Aorta (tissue), 5 donors: ENCODE measurements around the gene TBL1X. TPM values are rescaled to one million over a fixed set of nuclear protein-coding genes. Genes with fewer than 3 reads are reported as not detected.

Source experiments
- ATAC-seq: fragments of 200-7000 bp; cut with Tn5 transposase; one replicate; pipeline ENCODE4 v1.9.1; 2022; ENCODE audit warnings: moderate library complexity; ENCODE audit not compliant: low FRiP score
- DNase-seq, 2 donors: peaks; one replicate each; pipeline ENCODE4 v3.0.0-alpha.2; 2020
- H3K27ac ChIP-seq, 2 donors: one replicate each; pipeline ENCODE4 v1.5.1; 2013; ENCODE audit warnings: low read length in 2 of 2, mild to moderate bottlenecking in 2 of 2, moderate library complexity in 2 of 2, control low read depth in 1 of 2, inconsistent platforms in 1 of 2, low read depth in 1 of 2
- H3K27me3 ChIP-seq, 2 donors: one replicate each; pipeline ENCODE4 v1.6.1; 2013; ENCODE audit warnings: control low read depth in 1 of 2, low read length in 1 of 2, mild to moderate bottlenecking in 1 of 2, moderate library complexity in 1 of 2; ENCODE audit not compliant: insufficient read depth in 2 of 2, control insufficient read depth in 1 of 2
- H3K36me3 ChIP-seq, 2 donors: one replicate each; pipeline ENCODE4 v1.6.1; 2013; ENCODE audit warnings: control low read depth in 1 of 2, low read length in 1 of 2, mild to moderate bottlenecking in 1 of 2; ENCODE audit not compliant: insufficient read depth in 2 of 2, control insufficient read depth in 1 of 2
- H3K4me1 ChIP-seq, 2 donors: one replicate each; pipeline ENCODE4 v1.6.1; 2013; ENCODE audit warnings: low read length in 2 of 2, control low read depth in 1 of 2, mild to moderate bottlenecking in 1 of 2, moderate library complexity in 1 of 2; ENCODE audit not compliant: insufficient read depth in 2 of 2, control insufficient read depth in 1 of 2
- H3K4me3 ChIP-seq, 2 donors: one replicate each; pipeline ENCODE4 v1.5.1; 2013; ENCODE audit warnings: low read length in 2 of 2, control low read depth in 1 of 2, mild to moderate bottlenecking in 1 of 2
- H3K9me3 ChIP-seq: one replicate; pipeline ENCODE4 v1.6.1; 2013; ENCODE audit warnings: mild to moderate bottlenecking, low read length; ENCODE audit not compliant: control insufficient read depth
- WGBS, 2 donors: extraction: QIAGEN DNeasy Blood & Tissue Kit; methylation state at CpG; one replicate each; pipeline ENCODE4 v1.1.7; 2013; 5-methylcytosine and 5-hydroxymethylcytosine counted together
- intact Hi-C, 2 donors: fragments of 100-400 bp; cut with DNase I; formaldehyde crosslinking; loops; one replicate each; pipeline versions ENCODE4 v1.14.2 to v1.15.0; 2022
- polyA plus RNA-seq, 2 donors: library from polyadenylated mRNA; stranded (reverse); fragments of 200-250 nt; gene quantifications; one replicate each; pipeline ENCODE4 v1.2.3, GENCODE V29; 2013
- total RNA-seq, 2 donors: library from RNA; stranded (reverse); fragmentation: NEBNext Ultra II Directional; extraction: Animal tissue kit (Norgen Biotek cat#: 25700); gene quantifications; one replicate each; pipeline ENCODE4 v1.2.1, GENCODE V29; 2021
- donor health status: healthy with polysubstance abuse.
- donor health status: Bipolar disorder and iron deficiency.
- donor health status: DM: no; HTN: no; CAD: no.
- donor health status: DM: no; HTN: no; CAD: no.
- donor health status: DM: yes; HTN: yes; CAD: no.

Gene TBL1X
- total and polyA plus RNA-seq, 4 donors: 8.9 to 81.2 (median 27.5) TPM

DNA sequence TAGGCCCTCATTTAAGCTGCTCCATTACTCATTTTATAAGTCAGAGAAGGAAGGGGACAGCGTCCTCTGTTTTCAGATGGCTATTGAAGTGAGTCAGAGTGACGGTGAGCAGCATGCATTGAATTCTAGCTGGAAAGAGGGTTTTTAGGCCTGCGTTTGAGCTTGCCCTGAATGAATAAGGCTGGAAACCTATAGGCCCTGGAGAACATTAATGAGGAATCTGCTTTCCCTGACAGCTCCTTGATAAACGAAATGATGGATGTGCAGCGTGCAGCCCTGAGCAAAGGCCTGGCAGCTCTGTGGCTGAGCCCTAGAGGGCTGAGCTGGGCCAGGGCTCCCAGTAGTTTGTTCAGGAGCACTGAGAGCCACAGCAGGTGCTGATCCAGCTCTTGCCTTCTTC, 33.4 kb downstream of the TBL1X start:
- Histone ChIP-seq H3K4me3 (no peak overlapping the region), H3K36me3 (peaks cover 0 to 2% of the 10 kb centered on the region in 2 donors), H3K4me1 (no peaks in the 10 kb centered on the region), H3K27ac (no peak overlapping the region), H3K27me3 (no peaks in the 10 kb centered on the region), H3K9me3 (no peaks in the 10 kb centered on the region)
- intact Hi-C loops: no loop called here
- ATAC-seq: no peak
- no peak for DNase-seq
- WGBS, 2 donors: 58 to 65% methylated on average over 5 of the region's 5 CpGs

DNA sequence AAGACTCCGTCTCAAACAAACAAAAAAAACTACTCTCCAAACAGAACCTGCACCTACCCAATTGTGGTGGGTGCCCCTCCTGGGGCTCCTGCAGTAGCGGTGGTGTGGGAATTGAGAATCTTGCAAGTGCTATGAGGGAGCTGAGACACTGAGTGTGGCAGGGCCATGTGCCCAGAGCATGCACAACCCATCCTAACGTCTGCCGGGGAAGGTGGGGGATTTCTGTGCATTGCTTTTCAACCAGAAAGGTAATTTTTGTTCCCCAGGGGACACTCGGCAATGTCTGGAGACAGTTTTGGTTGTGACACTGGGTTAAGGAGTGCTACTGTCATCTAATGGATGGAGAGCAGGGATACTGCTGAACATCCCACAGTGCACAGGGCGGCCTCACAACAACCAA, 35.7 kb downstream of the TBL1X start:
- no peaks in the 10 kb centered on the region for H3K4me1 ChIP-seq
- intact Hi-C loops: no loop called here
- peaks cover 0 to 4% of the 10 kb centered on the region in 2 donors for H3K36me3 ChIP-seq
- DNase-seq (no peak), ATAC-seq (no peak)
- 86 to 87% methylated on average over 6 of the region's 6 CpGs for WGBS, 2 donors
- no peaks in the 10 kb centered on the region for H3K9me3 ChIP-seq
- no peak overlapping the region for H3K27ac ChIP-seq
- H3K27me3 ChIP-seq: no peaks in the 10 kb centered on the region
- no peak overlapping the region for H3K4me3 ChIP-seq

DNA sequence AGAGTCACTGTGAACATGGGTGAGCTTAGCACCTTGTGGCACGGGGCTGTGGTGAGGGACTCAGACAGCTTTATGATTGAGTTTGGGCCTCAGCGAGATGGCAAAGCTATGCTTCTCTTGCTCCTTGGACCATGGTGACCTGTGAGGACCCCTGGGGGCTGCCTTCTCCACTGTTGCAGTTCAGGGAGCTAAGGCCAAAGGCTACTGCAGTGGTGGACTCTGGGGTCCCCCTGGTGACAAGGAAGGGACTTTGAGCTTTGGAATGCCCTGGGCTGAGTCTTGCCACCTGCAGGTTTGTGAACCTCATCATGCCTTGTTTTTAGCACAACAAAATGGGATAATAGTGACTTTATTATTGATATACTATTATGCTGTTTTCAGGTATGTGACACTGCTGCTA, 36.5 kb downstream of the TBL1X start:
- ATAC-seq (no peak), DNase-seq (no peak)
- Histone ChIP-seq H3K36me3 (peaks cover 0 to 4% of the 10 kb centered on the region in 2 donors), H3K27me3 (no peaks in the 10 kb centered on the region), H3K4me1 (no peaks in the 10 kb centered on the region), H3K27ac (no peak overlapping the region), H3K9me3 (no peaks in the 10 kb centered on the region), H3K4me3 (no peak overlapping the region)
- intact Hi-C loops: no loop called here
- 72 to 84% methylated on average over 2 of the region's 2 CpGs for WGBS, 2 donors

DNA sequence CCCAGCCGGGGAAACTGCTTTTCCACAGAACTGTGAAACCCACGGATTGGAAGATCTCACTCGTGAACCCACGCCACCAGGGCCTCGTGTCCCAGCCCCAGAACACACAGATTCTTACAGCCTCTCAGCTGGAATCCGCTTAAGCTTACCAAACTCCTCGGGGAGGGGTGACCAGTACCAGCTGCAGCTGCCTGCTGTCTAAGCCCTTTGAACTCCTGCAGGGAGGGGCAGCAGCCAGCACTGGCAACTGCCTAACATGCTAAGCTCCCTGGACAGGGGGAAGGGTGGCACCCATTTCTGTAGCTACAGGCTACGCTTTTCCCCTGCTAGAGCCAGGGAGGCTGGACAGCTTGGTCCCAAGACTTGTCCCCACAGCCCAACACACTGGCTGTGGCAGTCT, 38.4 kb downstream of the TBL1X start:
- ATAC-seq (no peak), DNase-seq (no peak)
- H3K9me3 ChIP-seq: no peaks in the 10 kb centered on the region
- no peaks in the 10 kb centered on the region for H3K4me1 ChIP-seq
- intact Hi-C loops: no loop called here
- no peak overlapping the region for H3K27ac ChIP-seq
- 80 to 84% methylated on average over 8 of the region's 8 CpGs for WGBS, 2 donors
- H3K4me3 ChIP-seq: no peak overlapping the region
- peaks cover 0 to 4% of the 10 kb centered on the region in 2 donors for H3K36me3 ChIP-seq
- H3K27me3 ChIP-seq: no peaks in the 10 kb centered on the region

DNA sequence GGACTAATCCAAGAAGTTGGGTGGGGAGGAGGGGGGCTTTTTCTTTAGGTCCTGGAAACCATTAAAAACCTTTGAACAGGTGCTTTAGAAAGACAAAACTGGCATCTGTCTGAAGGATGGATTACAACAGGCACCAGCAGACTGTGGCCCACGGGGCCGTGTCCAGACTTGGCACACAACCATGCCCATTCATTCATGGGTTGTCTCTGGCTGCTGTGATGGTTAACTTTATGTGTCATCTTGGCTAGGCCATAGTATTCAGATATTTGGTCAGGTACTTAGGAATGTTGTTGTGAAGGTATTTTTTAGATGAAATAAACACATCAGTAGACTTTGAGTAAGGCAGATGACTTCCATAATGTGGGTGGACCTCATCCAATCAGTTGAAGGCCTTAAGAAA, 45.5 kb downstream of the TBL1X start:
- WGBS, 2 donors: 19 to 33% methylated on average over 2 of the region's 2 CpGs
- no peaks in the 10 kb centered on the region for H3K36me3 ChIP-seq
- H3K27ac ChIP-seq: no peak overlapping the region
- intact Hi-C loops: no loop called here
- H3K4me1 ChIP-seq: no peaks in the 10 kb centered on the region
- H3K27me3 ChIP-seq: no peaks in the 10 kb centered on the region
- no peak overlapping the region for H3K4me3 ChIP-seq
- no peaks in the 10 kb centered on the region for H3K9me3 ChIP-seq
- no peak for DNase-seq
- no peak for ATAC-seq

DNA sequence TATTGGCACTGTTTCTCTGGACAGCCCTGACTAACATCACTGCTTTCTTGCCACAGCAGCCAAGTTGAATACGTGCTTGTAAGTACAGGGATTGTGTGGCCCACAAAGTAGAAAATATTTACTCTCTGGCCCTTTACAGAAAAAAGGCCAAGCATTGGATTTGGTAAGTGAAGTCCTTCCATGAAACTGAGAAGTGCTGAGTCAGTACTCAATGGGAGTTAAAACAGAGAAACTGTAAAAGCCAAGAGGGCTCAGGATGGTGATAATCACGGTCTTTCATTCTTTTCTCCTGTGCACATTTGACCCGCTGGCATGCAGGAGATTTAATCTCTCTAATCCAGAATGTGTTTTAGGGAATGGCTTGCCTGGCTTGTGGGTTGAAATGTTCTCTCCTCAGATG, 46.1 kb downstream of the TBL1X start:
- 59 to 69% methylated on average over 3 of the region's 3 CpGs for WGBS, 2 donors
- H3K9me3 ChIP-seq: no peaks in the 10 kb centered on the region
- DNase-seq (no peak), ATAC-seq (no peak)
- no peak overlapping the region for H3K27ac ChIP-seq
- intact Hi-C loops: no loop called here
- H3K36me3 ChIP-seq: no peaks in the 10 kb centered on the region
- H3K4me3 ChIP-seq: no peak overlapping the region
- H3K27me3 ChIP-seq: no peaks in the 10 kb centered on the region
- no peaks in the 10 kb centered on the region for H3K4me1 ChIP-seq

DNA sequence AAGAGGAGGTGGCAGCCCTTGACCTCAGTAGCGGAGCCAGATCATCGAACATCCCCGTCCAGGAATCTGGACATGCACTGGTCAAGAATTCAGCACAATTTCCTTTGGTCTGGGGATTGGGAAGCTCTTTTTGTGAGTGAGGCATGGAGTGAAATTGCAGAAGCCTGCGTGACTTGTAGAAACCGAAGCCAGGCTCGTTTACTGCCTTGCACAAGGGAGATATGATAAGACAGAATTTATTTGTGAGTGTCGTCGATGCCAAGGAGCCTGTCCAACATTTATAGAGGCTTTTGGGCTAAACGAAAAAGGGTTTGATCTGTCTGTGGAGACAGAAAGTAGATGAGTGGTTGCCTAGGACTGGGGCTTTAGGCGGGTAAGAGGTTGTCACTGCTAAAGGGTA, 50.6 kb downstream of the TBL1X start:
- WGBS, 2 donors: 73 to 78% methylated on average over 10 of the region's 10 CpGs
- intact Hi-C loops: no loop called here

DNA sequence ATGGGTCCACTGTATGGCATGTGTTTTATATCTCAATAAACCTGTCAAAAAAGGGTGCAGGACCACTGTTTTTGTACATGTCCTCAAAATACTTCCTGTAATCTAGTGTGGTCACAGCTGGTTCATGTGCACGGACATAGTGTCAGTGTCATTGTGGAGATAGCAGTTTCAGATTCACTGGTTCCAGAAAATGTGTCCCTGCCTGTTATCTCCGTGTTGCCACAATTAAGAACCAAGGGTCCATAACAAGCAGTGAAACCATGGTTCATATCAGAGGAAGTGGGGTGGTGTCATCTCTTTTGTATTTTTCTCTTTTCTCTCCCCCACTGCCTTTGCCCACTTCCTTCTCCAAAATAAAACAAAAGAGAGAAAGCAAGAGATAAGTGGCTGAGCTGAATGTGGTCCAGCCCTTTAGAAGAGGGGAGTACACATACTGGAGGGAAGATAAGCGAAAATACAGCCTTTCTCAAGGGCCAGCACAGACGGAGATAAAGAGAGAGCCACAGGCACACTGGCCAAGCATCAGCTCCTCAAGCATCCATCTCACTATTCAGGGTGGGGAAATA, 51.2 kb downstream of the TBL1X start:
- Histone ChIP-seq H3K4me1 (peaks cover 0 to 1% of the 10 kb centered on the region in 2 donors), H3K9me3 (no peaks in the 10 kb centered on the region), H3K4me3 (no peak overlapping the region), H3K27ac (no peak overlapping the region), H3K27me3 (no peaks in the 10 kb centered on the region), H3K36me3 (no peaks in the 10 kb centered on the region)
- intact Hi-C loops: no loop called here
- ATAC-seq: no peak
- DNase-seq: no peak
- 62 to 69% methylated on average over 4 of the region's 4 CpGs for WGBS, 2 donors

More for the DNA sequence above, 50.6 kb downstream of the TBL1X start:
- Histone ChIP-seq H3K27ac (no peak overlapping the region), H3K4me1 (peaks cover 0 to 1% of the 10 kb centered on the region in 2 donors), H3K4me3 (no peak overlapping the region), H3K9me3 (no peaks in the 10 kb centered on the region), H3K36me3 (no peaks in the 10 kb centered on the region), H3K27me3 (no peaks in the 10 kb centered on the region)
- DNase-seq: no peak
- ATAC-seq: no peak

DNA sequence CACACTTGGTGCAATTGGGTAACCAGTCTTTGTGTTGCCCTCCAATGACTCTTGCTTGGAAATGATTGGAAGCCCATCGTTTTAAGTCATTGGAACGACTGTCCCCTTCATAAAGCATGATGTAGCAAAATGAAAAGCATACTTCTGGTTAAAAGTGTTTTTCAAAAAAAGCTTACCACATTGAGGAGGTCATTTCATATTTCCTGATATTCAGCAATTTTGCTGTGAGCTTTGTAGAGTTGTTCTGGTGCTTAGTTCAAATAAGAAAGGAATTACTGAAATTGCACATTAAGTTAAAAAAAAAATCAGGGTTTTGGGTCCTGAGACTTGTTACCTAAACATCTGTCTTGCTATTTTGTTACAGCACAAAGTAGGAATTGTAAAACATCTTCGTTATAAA, 51.8 kb downstream of the TBL1X start:
- 68 to 79% methylated on average over 3 of the region's 3 CpGs for WGBS, 2 donors
- no peak for DNase-seq

More for the DNA sequence above, 51.8 kb downstream of the TBL1X start:
- Histone ChIP-seq H3K4me3 (no peak overlapping the region), H3K4me1 (peaks cover 0 to 1% of the 10 kb centered on the region in 2 donors), H3K36me3 (no peaks in the 10 kb centered on the region), H3K9me3 (no peaks in the 10 kb centered on the region), H3K27me3 (no peaks in the 10 kb centered on the region), H3K27ac (no peak overlapping the region)
- ATAC-seq: no peak
- intact Hi-C loops: no loop called here
